Ectodermal cell (in vitro differentiated cells): ENCODE measurements around the gene ZFHX3.

Experiments
- H3K27ac ChIP-seq: 2 replicates; pipeline ENCODE4 v1.7.0; 2013; ENCODE audit warnings: mild to moderate bottlenecking, low read depth, low read length; ENCODE audit not compliant: insufficient read depth, poor library complexity, severe bottlenecking
- H3K27me3 ChIP-seq: 2 replicates; pipeline ENCODE4 v1.7.0; 2013; ENCODE audit warnings: mild to moderate bottlenecking, low read length; ENCODE audit not compliant: insufficient read depth, control insufficient read depth, poor library complexity, severe bottlenecking
- H3K36me3 ChIP-seq: one replicate; pipeline ENCODE4 v1.7.0; 2013; ENCODE audit warnings: low read length; ENCODE audit not compliant: control insufficient read depth, insufficient read depth
- H3K4me1 ChIP-seq: one replicate; pipeline ENCODE4 v1.7.0; 2013; ENCODE audit warnings: low read length; ENCODE audit not compliant: control insufficient read depth, insufficient read depth
- H3K4me3 ChIP-seq: 2 replicates; pipeline ENCODE4 v1.7.0; 2013; ENCODE audit warnings: low read depth, low read length, control low read depth; ENCODE audit not compliant: insufficient read depth
- H3K9me3 ChIP-seq: 2 replicates; pipeline ENCODE4 v1.7.0; 2013; ENCODE audit warnings: mild to moderate bottlenecking, low read length, moderate library complexity; ENCODE audit not compliant: control insufficient read depth
- WGBS, 2 experiments: methylation state at CpG; one replicate each; pipeline ENCODE4 v1.1.7; 2013; ENCODE audit warnings: missing lambda C conversion rate in 2 of 2; 5-methylcytosine and 5-hydroxymethylcytosine counted together

ZFHX3 gene

GRCh38 chr16:72766506-72766905 lies 281.4 kb downstream of the ZFHX3 start:
- Histone ChIP-seq H3K9me3 (no peaks in the 10 kb centered on the region), H3K4me1 (peaks cover 10% of the 10 kb centered on the region), H3K36me3 (no peaks in the 10 kb centered on the region), H3K27me3 (no peaks in the 10 kb centered on the region), H3K27ac (no peak overlapping the region), H3K4me3 (no peak overlapping the region)
- 59 to 81% methylated on average over 2 of the region's 2 CpGs for WGBS, 2 experiments

DNA sequence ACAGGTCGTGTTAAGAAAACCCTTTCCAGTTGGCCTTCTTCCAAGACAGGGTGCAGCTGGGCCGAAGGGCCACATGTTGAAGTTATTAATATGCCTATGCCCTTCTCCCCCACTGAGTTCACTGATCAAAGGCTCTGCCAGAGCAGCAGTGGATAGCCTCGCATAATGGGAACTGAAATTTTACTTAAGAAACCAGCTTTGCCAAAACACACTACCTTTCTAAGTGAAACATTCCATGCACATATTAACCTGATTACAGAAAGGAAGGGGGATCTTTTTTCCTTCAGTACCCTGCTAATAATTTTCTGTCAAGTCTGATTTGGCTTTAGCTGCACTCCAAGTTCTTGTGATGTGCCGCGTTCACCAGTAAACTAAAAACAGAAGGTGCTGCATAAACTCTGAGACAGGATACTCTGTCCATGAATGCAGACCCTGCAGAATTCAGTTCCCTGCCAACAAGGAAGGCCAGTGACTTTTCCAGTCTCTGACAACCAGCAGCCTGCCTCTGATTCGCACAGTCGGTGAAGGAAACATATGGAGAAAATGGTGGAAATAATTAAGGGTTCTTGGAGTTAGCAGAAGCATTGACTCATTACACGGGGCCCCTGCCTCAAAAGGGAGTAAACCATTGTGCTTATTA lies 283.8 kb downstream of the ZFHX3 start:
- H3K27ac ChIP-seq: no peak overlapping the region
- no peak overlapping the region for H3K4me3 ChIP-seq
- H3K27me3 ChIP-seq: no peaks in the 10 kb centered on the region
- no peaks in the 10 kb centered on the region for H3K9me3 ChIP-seq
- no peaks in the 10 kb centered on the region for H3K36me3 ChIP-seq
- peaks cover 16% of the 10 kb centered on the region for H3K4me1 ChIP-seq
- 85 to 86% methylated on average over 8 of the region's 8 CpGs for WGBS, 2 experiments

DNA sequence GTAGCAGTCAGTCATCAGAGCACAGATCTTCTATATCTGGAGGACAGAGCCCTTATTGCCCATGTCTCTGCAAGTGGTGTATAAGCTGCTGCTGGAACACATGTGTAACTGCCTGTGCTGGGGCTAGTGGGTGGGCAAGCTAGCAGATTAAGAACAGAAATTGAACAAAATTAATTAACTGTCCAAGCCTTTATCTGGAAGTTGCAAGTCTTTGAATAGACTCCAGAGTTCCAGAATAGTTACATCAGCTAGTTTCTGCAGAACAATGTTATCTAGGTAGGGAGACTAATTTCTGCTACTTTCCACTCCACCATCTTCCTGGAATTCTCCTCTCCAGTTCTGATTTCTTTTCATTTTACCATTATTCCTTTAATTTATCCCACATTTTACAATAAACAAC lies 287.3 kb downstream of the ZFHX3 start:
- Histone ChIP-seq H3K9me3 (no peaks in the 10 kb centered on the region), H3K4me3 (no peak overlapping the region), H3K27ac (no peak overlapping the region), H3K27me3 (no peaks in the 10 kb centered on the region), H3K36me3 (no peaks in the 10 kb centered on the region), H3K4me1 (peaks cover 16% of the 10 kb centered on the region)

GRCh38 chr16:72753881-72754280 lies 294.0 kb downstream of the ZFHX3 start:
- Histone ChIP-seq H3K9me3 (no peaks in the 10 kb centered on the region), H3K4me1 (no peaks in the 10 kb centered on the region), H3K4me3 (no peak overlapping the region), H3K27me3 (no peaks in the 10 kb centered on the region), H3K27ac (no peak overlapping the region), H3K36me3 (no peaks in the 10 kb centered on the region)
- 81 to 95% methylated on average over 2 of the region's 2 CpGs for WGBS, 2 experiments

- H3K27ac ChIP-seq: no peak overlapping the region
- H3K4me1 ChIP-seq: no peaks in the 10 kb centered on the region
- no peaks in the 10 kb centered on the region for H3K9me3 ChIP-seq
- no peak overlapping the region for H3K4me3 ChIP-seq
- 93 to 95% methylated on average over 6 to 7 of the region's 7 CpGs for WGBS, 2 experiments
- no peaks in the 10 kb centered on the region for H3K36me3 ChIP-seq
- no peaks in the 10 kb centered on the region for H3K27me3 ChIP-seq
These were observed 295.8 kb downstream of the ZFHX3 start for GRCh38 chr16:72752004-72752695.

- H3K4me3 ChIP-seq: no peak overlapping the region
- H3K36me3 ChIP-seq: no peaks in the 10 kb centered on the region
- no peaks in the 10 kb centered on the region for H3K27me3 ChIP-seq
- H3K9me3 ChIP-seq: no peaks in the 10 kb centered on the region
- WGBS, 2 experiments: 92 to 98% methylated on average over 3 of the region's 3 CpGs
- H3K4me1 ChIP-seq: no peaks in the 10 kb centered on the region
- no peak overlapping the region for H3K27ac ChIP-seq
These were observed 296.9 kb downstream of the ZFHX3 start for GRCh38 chr16:72751076-72751475.

DNA sequence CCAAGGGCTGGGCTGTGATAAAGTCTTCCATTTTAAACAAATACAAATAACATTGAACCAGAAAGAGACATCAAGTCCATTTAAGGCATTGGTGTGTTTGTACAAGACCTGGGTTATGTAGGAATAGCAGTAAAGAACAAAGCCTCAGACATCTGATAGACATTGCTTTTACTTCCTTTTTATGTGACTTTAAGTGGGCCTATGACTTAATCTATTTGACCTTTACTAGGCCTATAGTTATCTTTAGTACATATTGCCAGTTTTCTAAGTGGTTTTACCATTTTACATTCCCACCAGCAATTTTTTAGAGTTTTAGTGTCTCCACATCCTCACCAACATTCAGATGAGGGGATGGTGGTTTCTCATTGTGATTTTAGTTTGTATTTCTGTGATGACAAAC lies 298.8 kb downstream of the ZFHX3 start:
- Histone ChIP-seq H3K36me3 (no peaks in the 10 kb centered on the region), H3K27ac (no peak overlapping the region), H3K27me3 (no peaks in the 10 kb centered on the region), H3K4me3 (no peak overlapping the region), H3K4me1 (no peaks in the 10 kb centered on the region), H3K9me3 (no peaks in the 10 kb centered on the region)

GRCh38 chr16:72744076-72744793 lies 303.7 kb downstream of the ZFHX3 start:
- H3K27ac ChIP-seq: no peak overlapping the region
- no peak overlapping the region for H3K4me3 ChIP-seq
- H3K27me3 ChIP-seq: no peaks in the 10 kb centered on the region
- 88 to 89% methylated on average over 1 to 2 of the region's 2 CpGs for whole genome bisulfite sequencing, 2 experiments
- H3K4me1 ChIP-seq: no peaks in the 10 kb centered on the region
- H3K9me3 ChIP-seq: no peaks in the 10 kb centered on the region
- H3K36me3 ChIP-seq: no peaks in the 10 kb centered on the region

GRCh38 chr16:72743011-72743761 lies 304.7 kb downstream of the ZFHX3 start:
- Histone ChIP-seq H3K27me3 (no peaks in the 10 kb centered on the region), H3K4me1 (no peaks in the 10 kb centered on the region), H3K36me3 (no peaks in the 10 kb centered on the region), H3K4me3 (no peak overlapping the region), H3K9me3 (no peaks in the 10 kb centered on the region), H3K27ac (no peak overlapping the region)
- WGBS, 2 experiments: 91 to 92% methylated on average over 7 to 8 of the region's 8 CpGs

DNA sequence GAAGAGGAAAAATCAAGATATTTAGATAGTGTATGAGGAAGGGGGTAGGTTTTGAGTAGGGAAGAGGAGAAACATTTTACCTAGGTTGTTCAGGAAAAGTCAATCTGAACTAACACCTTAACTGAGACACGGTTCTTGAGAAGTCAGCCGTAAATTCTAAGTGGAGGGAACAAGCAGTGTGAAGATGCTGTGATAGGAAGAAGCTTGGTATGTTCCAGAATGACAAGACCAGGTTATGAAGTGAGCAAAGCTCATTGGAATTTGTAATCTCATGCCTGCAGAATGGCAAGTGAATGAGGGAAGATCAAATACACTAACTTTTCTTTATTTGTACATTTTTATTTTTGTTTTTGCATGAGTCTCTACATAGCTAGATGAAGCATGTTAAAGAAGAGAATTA lies 307.6 kb downstream of the ZFHX3 start:
- H3K27ac ChIP-seq: no peak overlapping the region
- WGBS, 2 experiments: 85 to 95% methylated on average over 2 of the region's 2 CpGs
- H3K4me1 ChIP-seq: peaks cover 8% of the 10 kb centered on the region
- no peaks in the 10 kb centered on the region for H3K36me3 ChIP-seq
- no peak overlapping the region for H3K4me3 ChIP-seq
- H3K27me3 ChIP-seq: no peaks in the 10 kb centered on the region
- H3K9me3 ChIP-seq: no peaks in the 10 kb centered on the region
